ENCODE results near the gene HTR6.
"Not testable (repeated sequence)": the region's sequence is repeated elsewhere in the genome, so short reads cannot be mapped to it uniquely, and the experiment has no call there.

The HTR6 gene

GRCh38 chr1:19633106-19633505 is 31.6 kb upstream of the HTR6 start:
- peaks cover 15% of the 10 kb centered on the region for H3K36me3 ChIP-seq
- TF ChIP-seq, protein P1, sequence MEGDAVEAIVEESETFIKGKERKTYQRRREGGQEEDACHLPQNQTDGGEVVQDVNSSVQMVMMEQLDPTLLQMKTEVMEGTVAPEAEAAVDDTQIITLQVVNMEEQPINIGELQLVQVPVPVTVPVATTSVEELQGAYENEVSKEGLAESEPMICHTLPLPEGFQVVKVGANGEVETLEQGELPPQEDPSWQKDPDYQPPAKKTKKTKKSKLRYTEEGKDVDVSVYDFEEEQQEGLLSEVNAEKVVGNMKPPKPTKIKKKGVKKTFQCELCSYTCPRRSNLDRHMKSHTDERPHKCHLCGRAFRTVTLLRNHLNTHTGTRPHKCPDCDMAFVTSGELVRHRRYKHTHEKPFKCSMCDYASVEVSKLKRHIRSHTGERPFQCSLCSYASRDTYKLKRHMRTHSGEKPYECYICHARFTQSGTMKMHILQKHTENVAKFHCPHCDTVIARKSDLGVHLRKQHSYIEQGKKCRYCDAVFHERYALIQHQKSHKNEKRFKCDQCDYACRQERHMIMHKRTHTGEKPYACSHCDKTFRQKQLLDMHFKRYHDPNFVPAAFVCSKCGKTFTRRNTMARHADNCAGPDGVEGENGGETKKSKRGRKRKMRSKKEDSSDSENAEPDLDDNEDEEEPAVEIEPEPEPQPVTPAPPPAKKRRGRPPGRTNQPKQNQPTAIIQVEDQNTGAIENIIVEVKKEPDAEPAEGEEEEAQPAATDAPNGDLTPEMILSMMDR (IDR thresholded peaks at IDR 0.05): no peak
- H3K9me3 ChIP-seq: no peaks in the 10 kb centered on the region
- no peak overlapping the region for H3K27ac ChIP-seq
- H3K27me3 ChIP-seq: peaks cover 2% of the 10 kb centered on the region
- no peaks in the 10 kb centered on the region for H3K4me1 ChIP-seq (ENCODE audit: control insufficient read depth in 1 of 2, insufficient read depth in 1 of 2, low read depth in 1 of 2, low read length in 1 of 2)
- H3K4me3 ChIP-seq (ENCODE audit: low read depth in 1 of 2, low read length in 1 of 2): no peak overlapping the region

DNA sequence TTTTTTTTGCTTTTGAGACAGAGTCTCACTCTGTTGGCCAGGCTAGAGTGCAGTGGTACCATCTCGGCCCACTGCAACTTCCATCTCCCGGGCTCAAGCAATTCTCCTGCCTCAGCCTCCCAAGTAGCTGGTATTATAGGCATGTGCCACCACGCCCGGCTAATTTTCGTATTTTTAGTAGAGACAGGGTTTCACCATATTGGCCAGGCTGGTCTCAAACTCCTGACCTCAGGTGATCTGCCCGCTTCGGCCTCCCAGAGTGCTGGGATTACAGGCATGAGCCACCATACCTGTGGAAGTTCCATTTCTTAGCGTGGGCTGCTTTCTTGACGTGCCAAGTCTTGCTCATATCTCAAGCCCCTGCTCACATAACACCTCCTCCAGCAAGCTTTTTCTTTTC is 29.6 kb upstream of the HTR6 start:
- H3K4me3 ChIP-seq (ENCODE audit: low read depth in 1 of 2, low read length in 1 of 2); H3K4me1 ChIP-seq (ENCODE audit: control insufficient read depth in 1 of 2, insufficient read depth in 1 of 2, low read depth in 1 of 2, low read length in 1 of 2); H3K36me3 ChIP-seq; H3K27ac ChIP-seq; H3K9me3 ChIP-seq: not testable (repeated sequence)
- H3K27me3 ChIP-seq: peaks cover 19% of the 10 kb centered on the region

GRCh38 chr1:19635646-19636045 is 29.0 kb upstream of the HTR6 start:
- Histone ChIP-seq H3K4me1 (ENCODE audit: control insufficient read depth in 1 of 2, insufficient read depth in 1 of 2, low read depth in 1 of 2, low read length in 1 of 2) (no peaks in the 10 kb centered on the region), H3K4me3 (ENCODE audit: low read depth in 1 of 2, low read length in 1 of 2) (no peak overlapping the region), H3K27me3 (peaks cover 25% of the 10 kb centered on the region), H3K36me3 (no peaks in the 10 kb centered on the region), H3K9me3 (no peaks in the 10 kb centered on the region), H3K27ac (no peak overlapping the region)
- TF ChIP-seq, protein P1 (IDR thresholded peaks at IDR 0.05): no peak

DNA sequence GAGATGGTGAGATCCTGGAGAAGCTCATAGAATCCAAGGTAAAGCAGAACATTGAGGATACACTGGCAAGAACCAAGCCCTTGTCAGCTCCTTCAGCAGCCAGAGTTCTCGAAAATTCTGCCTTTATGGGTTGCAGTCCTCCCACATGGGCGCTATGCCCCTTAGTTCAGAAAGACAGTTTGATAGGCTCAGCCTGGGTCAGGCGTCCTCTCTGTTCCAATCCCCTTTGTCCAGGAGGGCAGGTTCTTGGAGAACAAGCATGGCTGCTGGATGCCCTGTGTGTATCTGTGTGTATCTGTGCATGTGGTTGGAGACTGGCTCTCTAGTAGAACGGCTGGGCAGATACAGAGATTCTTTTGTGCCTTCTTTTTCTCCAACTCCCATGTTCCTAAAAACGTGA is 28.6 kb upstream of the HTR6 start:
- TF ChIP-seq, protein P1 (IDR thresholded peaks at IDR 0.05): no peak
- Histone ChIP-seq H3K4me1 (ENCODE audit: control insufficient read depth in 1 of 2, insufficient read depth in 1 of 2, low read depth in 1 of 2, low read length in 1 of 2) (no peaks in the 10 kb centered on the region), H3K27me3 (peaks cover 29% of the 10 kb centered on the region), H3K4me3 (ENCODE audit: low read depth in 1 of 2, low read length in 1 of 2) (no peak overlapping the region), H3K9me3 (no peaks in the 10 kb centered on the region), H3K27ac (no peak overlapping the region), H3K36me3 (no peaks in the 10 kb centered on the region)

DNA sequence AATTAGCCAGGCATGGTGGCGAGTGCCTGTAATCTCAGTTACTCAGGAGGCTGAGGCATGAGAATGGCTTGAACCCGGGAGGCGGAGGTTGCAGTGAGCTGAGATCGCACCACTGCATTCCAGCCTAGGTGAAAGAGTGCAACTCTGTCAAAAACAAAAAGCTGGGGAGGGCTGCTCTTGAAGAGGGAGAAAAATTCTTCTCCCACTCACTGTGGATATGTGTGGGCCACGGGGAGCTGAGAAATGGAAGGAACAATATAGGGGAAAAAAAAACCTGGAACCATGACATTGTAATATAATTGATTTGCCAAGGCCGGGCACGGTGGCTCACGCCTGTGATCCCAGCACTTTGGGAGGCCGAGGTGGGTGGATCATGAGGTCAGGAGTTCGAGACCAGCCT is 27.9 kb upstream of the HTR6 start:
- H3K9me3 ChIP-seq; H3K4me3 ChIP-seq (ENCODE audit: low read depth in 1 of 2, low read length in 1 of 2): not testable (repeated sequence)

GRCh38 chr1:19637606-19638005 is 27.1 kb upstream of the HTR6 start:
- H3K4me1 ChIP-seq (ENCODE audit: control insufficient read depth in 1 of 2, insufficient read depth in 1 of 2, low read depth in 1 of 2, low read length in 1 of 2): no peaks in the 10 kb centered on the region
- no peak overlapping the region for H3K4me3 ChIP-seq (ENCODE audit: low read depth in 1 of 2, low read length in 1 of 2)
- peaks cover 44% of the 10 kb centered on the region for H3K27me3 ChIP-seq
- no peak overlapping the region for H3K27ac ChIP-seq
- no peaks in the 10 kb centered on the region for H3K36me3 ChIP-seq
- TF ChIP-seq, protein P1 (IDR thresholded peaks at IDR 0.05): no peak
- no peaks in the 10 kb centered on the region for H3K9me3 ChIP-seq

More for the DNA sequence above, 27.9 kb upstream of the HTR6 start:
- H3K27me3 ChIP-seq: peaks cover 36% of the 10 kb centered on the region
- not testable (repeated sequence) for H3K4me1 ChIP-seq (ENCODE audit: control insufficient read depth in 1 of 2, insufficient read depth in 1 of 2, low read depth in 1 of 2, low read length in 1 of 2); H3K36me3 ChIP-seq; H3K27ac ChIP-seq

DNA sequence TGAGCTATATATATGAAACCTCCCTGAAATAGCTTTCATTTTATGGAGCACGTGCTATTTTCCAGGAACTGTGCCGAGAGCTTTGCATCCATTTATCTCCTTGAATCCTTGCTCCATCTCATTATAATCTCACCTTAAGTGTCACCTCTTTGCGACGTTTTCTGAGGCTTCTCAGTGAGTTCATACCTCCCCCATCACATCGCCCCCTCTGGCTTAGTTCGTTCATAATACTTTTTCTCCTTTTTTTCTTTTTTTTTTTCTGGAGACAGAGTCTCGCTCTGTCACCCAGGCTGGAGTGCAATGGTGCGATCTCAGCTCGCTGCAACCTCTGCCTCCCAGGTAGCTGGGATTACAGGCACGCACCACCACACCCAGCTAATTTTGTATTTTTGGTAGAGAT is 25.4 kb upstream of the HTR6 start:
- not testable (repeated sequence) for H3K27ac ChIP-seq; H3K4me3 ChIP-seq (ENCODE audit: low read depth in 1 of 2, low read length in 1 of 2); H3K4me1 ChIP-seq (ENCODE audit: control insufficient read depth in 1 of 2, insufficient read depth in 1 of 2, low read depth in 1 of 2, low read length in 1 of 2); H3K9me3 ChIP-seq; H3K36me3 ChIP-seq
- H3K27me3 ChIP-seq: peaks cover 60% of the 10 kb centered on the region
